GM19043 (cell line): ENCODE results near the gene LIN52.

Source experiments
- ATAC-seq: cut with Tn5 transposase; IDR thresholded peaks from one replicate; pipeline ENCODE4 v1.9.1; 2021; ENCODE audit warnings: low read depth; ENCODE audit not compliant: unreplicated experiment

LIN52 gene

DNA sequence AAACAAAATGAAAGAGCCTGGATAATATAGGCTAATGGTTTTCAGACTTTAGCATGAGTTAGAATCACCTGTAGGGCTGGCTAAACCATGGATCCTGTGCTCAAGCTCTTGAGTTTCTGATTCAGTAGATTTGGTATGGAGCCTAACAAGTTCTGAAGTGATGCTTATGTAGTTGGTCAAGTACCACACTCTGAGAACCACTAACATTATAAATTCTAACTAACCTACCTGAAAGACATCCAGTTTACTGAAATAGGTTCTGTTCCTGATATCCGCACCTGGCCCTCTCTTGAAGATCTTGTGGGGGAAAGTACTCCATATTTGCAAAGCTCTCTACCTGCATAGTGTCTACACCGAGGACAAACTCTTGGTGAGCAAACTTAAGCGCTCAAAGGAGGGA is 95.1 kb downstream of the LIN52 start:
- no peak for ATAC-seq

- no peak for ATAC-seq
Measured at GRCh38 chr14:74190927-74191575, 106.3 kb downstream of the LIN52 start.

GRCh38 chr14:74194506-74195274 is 109.9 kb downstream of the LIN52 start:
- no peak for ATAC-seq

- no peak for ATAC-seq
Measured at GRCh38 chr14:74195623-74196022, 110.9 kb downstream of the LIN52 start.

- ATAC-seq = no peak
Measured at GRCh38 chr14:74198441-74199234, 113.9 kb downstream of the LIN52 start.

GRCh38 chr14:74202113-74202512 is 117.4 kb downstream of the LIN52 start:
- no peak for ATAC-seq

GRCh38 chr14:74203639-74204038 is 118.9 kb downstream of the LIN52 start:
- no peak for ATAC-seq

DNA sequence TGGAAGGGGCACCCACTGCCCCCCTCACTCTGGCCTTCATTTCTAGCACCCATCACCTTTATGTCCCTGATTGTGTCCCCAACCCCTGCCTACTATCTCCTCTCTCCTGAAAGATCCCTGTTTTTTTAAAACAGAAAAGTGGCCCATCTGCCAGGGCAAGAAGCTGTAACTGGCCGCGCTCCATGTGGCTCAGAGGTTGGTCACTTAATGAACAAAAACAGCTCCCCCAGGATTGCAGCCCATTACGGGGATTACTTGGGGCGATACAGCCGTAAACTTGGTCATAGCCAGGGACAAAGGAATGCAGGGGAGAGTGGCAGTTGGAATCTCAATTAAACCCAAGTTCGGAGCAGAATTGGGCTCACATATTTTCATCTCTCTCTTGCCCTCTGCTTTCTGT is 119.7 kb downstream of the LIN52 start:
- no peak for ATAC-seq

DNA sequence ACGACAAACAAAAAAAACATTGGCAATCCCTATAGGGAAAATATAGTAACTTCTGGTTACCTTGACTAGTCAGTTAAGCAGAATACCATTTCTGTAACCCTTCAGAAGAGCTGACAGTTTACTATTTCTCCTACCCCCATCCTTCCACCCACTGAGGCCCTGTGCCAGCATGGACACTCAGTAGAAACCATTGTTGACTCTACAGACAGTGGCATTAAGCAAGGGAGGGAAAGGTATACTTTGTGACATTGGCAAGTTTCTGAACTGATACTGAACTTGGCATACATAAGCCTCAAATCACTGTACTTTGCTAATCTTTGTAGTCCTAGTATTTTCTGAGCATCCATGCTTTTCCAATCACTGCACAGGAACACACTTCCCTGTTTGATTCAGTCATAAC is 121.1 kb downstream of the LIN52 start:
- no peak for ATAC-seq

GRCh38 chr14:74207943-74208342 is 123.2 kb downstream of the LIN52 start:
- no peak for ATAC-seq

DNA sequence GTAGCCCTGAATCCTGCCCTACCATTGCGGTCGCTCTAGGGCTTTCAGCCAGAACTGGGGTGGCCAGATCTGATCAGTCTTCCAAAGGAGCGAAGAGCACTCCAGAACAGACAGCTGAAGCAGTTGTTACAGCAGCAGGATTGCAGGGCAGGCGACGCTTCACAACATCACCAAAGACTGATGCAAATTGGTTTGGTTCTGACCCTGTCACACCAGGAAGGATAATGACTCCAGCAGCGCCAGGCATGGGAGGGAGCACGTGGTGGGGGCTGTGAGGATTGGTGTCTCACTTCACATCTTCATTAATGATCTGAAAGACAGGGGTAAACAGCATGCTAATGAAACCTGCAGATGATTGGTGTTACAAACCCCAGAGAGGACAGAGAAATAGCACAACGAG is 123.9 kb downstream of the LIN52 start:
- no peak for ATAC-seq

DNA sequence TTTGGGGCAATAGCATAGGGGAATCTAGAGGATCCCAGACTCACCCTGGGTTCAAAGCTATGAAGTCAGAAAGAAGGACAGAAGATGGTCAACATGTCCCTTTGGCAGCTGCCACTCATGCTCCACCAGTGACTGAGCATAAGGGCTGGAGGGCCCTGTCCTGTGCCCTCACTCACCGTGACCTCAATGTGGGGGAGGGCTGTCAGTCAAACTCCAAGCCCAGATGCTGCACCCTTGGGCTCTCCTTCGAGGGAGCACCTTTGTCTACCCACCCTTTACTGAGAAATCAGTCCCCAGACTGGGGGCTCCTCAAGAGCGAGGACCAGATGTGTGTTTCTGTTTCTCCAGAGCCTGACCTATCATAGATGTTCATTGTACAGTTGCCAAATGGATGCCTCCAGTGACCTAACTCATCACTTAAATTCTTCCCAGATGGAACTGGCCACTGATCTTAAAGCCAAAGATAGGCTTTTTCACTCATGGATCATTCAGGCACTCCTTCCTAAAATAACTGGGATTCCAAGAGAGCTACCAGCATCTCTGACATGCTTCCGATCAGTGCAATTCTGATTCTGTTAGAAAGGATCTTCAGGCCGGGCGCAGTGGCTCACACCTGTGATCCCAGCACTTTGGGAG is 127.3 kb downstream of the LIN52 start:
- no peak for ATAC-seq

DNA sequence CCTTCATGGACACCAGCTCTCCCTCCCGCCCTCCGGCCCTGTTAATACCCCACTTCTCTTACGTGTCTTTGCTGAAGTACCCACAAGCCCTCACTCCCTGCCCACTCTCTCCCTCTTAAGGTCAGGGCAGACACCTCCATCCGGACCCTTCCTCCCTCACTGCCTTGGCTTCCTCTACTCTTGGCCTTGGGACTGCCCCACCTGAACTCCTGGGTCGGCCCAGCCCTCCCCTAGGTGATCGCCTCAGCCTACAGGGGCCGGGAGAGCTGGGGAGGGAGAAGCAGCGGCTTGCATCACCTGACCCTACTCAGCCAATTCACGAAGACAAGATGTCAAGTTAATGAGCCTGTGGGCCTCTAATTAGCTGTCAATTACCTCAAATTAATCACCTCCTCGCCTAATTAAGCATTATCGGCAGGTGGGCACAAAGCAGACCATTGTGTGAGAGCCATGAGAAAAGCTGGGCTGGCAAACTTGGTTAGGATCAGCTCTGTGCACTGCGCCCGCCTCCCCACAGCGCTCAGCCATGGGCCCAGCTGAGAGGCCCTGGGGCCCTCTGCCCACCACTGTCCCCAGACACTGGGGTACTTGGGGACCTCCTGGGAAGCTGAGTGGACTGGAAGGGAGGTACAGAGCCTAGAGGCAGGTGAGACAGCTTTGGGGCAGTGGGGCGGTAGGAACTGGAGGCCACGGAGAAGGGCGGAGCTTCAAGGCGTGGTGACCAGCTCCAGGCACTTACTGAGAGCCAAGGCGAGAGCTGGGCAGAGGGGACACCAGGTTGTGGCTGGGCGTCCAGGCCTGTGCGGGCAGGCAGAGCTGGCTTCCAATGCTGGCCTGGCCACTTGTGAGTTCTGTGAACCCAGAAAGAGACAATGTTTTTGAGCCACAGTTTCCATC is 129.4 kb downstream of the LIN52 start:
- no peak for ATAC-seq

DNA sequence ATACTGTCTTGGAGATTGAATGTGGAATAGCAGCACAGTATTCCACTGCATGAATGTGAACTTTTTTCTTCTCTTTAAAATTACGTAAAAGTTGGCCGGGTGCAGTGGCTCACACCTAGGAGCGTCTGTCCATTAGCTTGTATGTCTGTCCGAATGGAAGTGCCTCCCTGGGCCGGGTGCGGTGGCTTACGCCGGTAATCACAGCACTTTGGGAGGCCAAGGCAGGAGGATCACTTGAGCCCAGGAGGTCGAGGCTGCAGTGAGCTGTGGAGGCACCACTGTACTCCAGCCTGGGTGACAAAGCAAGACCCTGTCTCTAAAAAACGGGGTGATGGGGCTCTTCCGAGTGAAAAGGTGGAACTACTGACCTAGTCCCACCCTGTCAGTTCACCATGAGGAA is 131.9 kb downstream of the LIN52 start:
- no peak for ATAC-seq

DNA sequence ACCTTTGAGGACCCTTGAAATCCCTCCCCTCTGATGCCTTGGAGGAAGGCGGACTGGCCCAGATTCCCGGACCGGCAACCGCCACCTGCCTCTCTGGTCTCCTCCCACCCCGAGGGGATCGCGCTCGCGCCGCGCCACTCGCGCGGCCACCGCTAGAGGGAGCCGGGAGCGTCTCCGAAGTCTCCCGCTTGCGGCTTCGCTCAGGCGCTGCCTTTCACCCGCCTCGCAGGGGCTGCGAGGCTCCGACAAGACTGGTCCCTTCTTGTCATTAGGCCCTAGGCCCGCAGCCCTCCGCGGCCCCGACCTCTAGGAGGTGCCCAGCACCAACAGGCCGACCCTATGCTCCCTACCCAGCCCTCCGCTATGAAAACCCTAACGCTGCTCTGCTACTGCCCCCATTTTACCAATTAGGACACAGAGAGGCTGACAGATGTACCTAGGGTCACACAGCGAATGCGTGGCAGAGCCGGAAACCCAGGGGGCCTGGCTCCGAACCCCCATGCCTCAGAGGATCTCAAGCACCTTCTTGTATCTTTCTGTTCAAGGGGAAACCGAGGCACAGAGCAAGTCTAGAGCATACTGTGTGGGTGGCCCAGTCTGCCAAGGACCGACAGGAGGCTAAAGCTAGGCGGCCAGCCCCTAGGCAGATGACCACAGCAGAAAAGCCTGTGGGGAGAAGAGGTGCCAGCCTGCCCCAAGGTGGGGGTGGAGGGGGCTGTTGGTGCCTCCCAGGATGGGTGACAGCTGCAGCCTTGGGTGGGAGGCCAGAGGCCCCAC is 133.1 kb downstream of the LIN52 start:
- ATAC-seq = no peak

- ATAC-seq = no peak
Measured at GRCh38 chr14:74218462-74218861, 133.7 kb downstream of the LIN52 start.

GRCh38 chr14:74219277-74220205 is 134.8 kb downstream of the LIN52 start:
- no peak for ATAC-seq

DNA sequence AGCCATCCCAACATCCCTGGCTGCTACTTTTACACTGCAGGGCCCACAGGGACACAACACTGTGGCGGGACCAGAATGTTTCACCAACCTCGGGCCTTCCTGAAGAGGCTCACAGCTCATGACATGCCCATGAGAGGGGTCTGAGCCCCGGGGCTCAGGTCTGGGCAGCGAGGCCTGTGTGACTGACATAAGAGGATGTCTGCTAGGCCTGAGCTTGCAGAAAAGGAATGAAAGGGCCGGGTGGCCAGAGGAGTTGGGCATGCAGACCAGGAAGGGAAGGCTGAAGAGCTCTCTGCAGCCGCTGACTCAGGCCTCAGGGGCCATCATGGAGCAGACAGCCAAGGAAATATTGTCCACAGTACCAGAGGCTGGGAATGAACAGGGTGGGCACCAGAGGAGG is 136.2 kb downstream of the LIN52 start:
- no peak for ATAC-seq
